H9 (cell line): ENCODE measurements around the gene AIG1. TPM values are rescaled to one million over a fixed set of nuclear protein-coding genes. Genes with fewer than 3 reads are reported as not detected.

Source experiments
- DNase-seq: peaks from one replicate; pipeline ENCODE4 v3.0.0-alpha.2; 2017
- H2AFZ ChIP-seq: one replicate; pipeline ENCODE4 v1.6.1; 2013; ENCODE audit warnings: mild to moderate bottlenecking, low read length, control low read depth, moderate library complexity
- H2AK5ac ChIP-seq: 2 replicates; pipeline ENCODE4 v1.6.1; 2013; ENCODE audit warnings: low read length, control low read depth, mixed read lengths; ENCODE audit not compliant: insufficient read length
- H2BK120ac ChIP-seq: one replicate; pipeline ENCODE4 v1.6.1; 2013; ENCODE audit warnings: low read depth, mild to moderate bottlenecking, low read length, control low read depth, inconsistent platforms; ENCODE audit not compliant: poor library complexity, severe bottlenecking
- H2BK12ac ChIP-seq: 2 replicates; pipeline ENCODE4 v1.6.1; 2013; ENCODE audit warnings: low read length, control low read depth, mixed read lengths, low read depth; ENCODE audit not compliant: insufficient read length
- H2BK15ac ChIP-seq: 2 replicates; pipeline ENCODE4 v1.6.1; 2013; ENCODE audit warnings: low read depth, low read length, control low read depth
- H2BK20ac ChIP-seq: one replicate; pipeline ENCODE4 v1.6.1; 2013; ENCODE audit warnings: low read depth, mild to moderate bottlenecking, low read length, control low read depth, inconsistent platforms; ENCODE audit not compliant: poor library complexity, severe bottlenecking
- H2BK5ac ChIP-seq: 2 replicates; pipeline ENCODE4 v1.6.1; 2013; ENCODE audit warnings: low read length, control low read depth, mixed read lengths; ENCODE audit not compliant: insufficient read length
- H3K14ac ChIP-seq: 2 replicates; pipeline ENCODE4 v1.6.1; 2013; ENCODE audit warnings: low read length, control low read depth; ENCODE audit not compliant: insufficient read depth
- H3K18ac ChIP-seq: 2 replicates; pipeline ENCODE4 v1.6.1; 2013; ENCODE audit warnings: low read depth, mild to moderate bottlenecking, mixed read lengths, low read length, control low read depth; ENCODE audit not compliant: insufficient read length
- H3K23ac ChIP-seq: 2 replicates; pipeline ENCODE4 v1.6.1; 2013; ENCODE audit warnings: low read length, control low read depth, mixed read lengths, low read depth; ENCODE audit not compliant: insufficient read length
- H3K23me2 ChIP-seq: 2 replicates; pipeline ENCODE4 v1.6.1; 2013; ENCODE audit warnings: low read depth, mild to moderate bottlenecking, mixed read lengths, low read length, control low read depth; ENCODE audit not compliant: insufficient read length, poor library complexity, severe bottlenecking
- H3K27ac ChIP-seq: 2 replicates; pipeline ENCODE4 v1.5.1; 2013; ENCODE audit warnings: low read length, control low read depth, mixed read lengths, low read depth; ENCODE audit not compliant: insufficient read length
- H3K27me3 ChIP-seq: 2 replicates; pipeline ENCODE4 v1.6.1; 2013; ENCODE audit warnings: low read length, control low read depth, inconsistent platforms; ENCODE audit not compliant: insufficient read depth
- H3K4ac ChIP-seq: 2 replicates; pipeline ENCODE4 v1.6.1; 2013; ENCODE audit warnings: low read depth, mild to moderate bottlenecking, control low read depth, inconsistent platforms, low read length, moderate library complexity
- H3K4me1 ChIP-seq: 2 replicates; pipeline ENCODE4 v1.6.1; 2013; ENCODE audit warnings: low read length, control low read depth, inconsistent platforms; ENCODE audit not compliant: insufficient read depth
- H3K4me2 ChIP-seq: 2 replicates; pipeline ENCODE4 v1.6.1; 2013; ENCODE audit warnings: low read length, control low read depth, mixed read lengths; ENCODE audit not compliant: insufficient read length, insufficient read depth
- H3K56ac ChIP-seq: 2 replicates; pipeline ENCODE4 v1.6.1; 2013; ENCODE audit warnings: low read depth, mild to moderate bottlenecking, mixed read lengths, low read length, control low read depth; ENCODE audit not compliant: insufficient read length
- H3K79me1 ChIP-seq: 2 replicates; pipeline ENCODE4 v1.6.1; 2013; ENCODE audit warnings: low read depth, mild to moderate bottlenecking, moderate library complexity, low read length, control low read depth, inconsistent platforms; ENCODE audit not compliant: insufficient read depth, poor library complexity, severe bottlenecking
- H3K79me2 ChIP-seq: 2 replicates; pipeline ENCODE4 v1.6.1; 2013; ENCODE audit warnings: low read length, control low read depth, inconsistent platforms; ENCODE audit not compliant: insufficient read depth
- H3K9ac ChIP-seq: 2 replicates; pipeline ENCODE4 v1.6.1; 2013; ENCODE audit warnings: low read length, control low read depth, mixed read lengths; ENCODE audit not compliant: insufficient read length; ENCODE audit errors: extremely low read depth
- H3K9me3 ChIP-seq: one replicate; pipeline ENCODE4 v1.6.1; 2013; ENCODE audit warnings: low read depth, low read length, inconsistent platforms; ENCODE audit not compliant: control insufficient read depth
- H3T11ph ChIP-seq: one replicate; pipeline ENCODE4 v1.6.1; 2013; ENCODE audit warnings: mild to moderate bottlenecking, low read length, control low read depth, inconsistent platforms
- H4K20me1 ChIP-seq: one replicate; pipeline ENCODE4 v1.6.1; 2013; ENCODE audit not compliant: control insufficient read depth, insufficient read length, insufficient read depth
- H4K5ac ChIP-seq: 2 replicates; pipeline ENCODE4 v1.6.1; 2013; ENCODE audit warnings: low read depth, mild to moderate bottlenecking, mixed read lengths, low read length, control low read depth; ENCODE audit not compliant: insufficient read length
- H4K8ac ChIP-seq: replicated peaks from 2 replicates; pipeline ENCODE4 v1.6.1; 2013; ENCODE audit warnings: low read length, control low read depth, mixed read lengths, low read depth; ENCODE audit not compliant: insufficient read length
- H4K91ac ChIP-seq: 2 replicates; pipeline ENCODE4 v1.6.1; 2013; ENCODE audit warnings: low read depth, mild to moderate bottlenecking, moderate library complexity, mixed read lengths, low read length, control low read depth; ENCODE audit not compliant: insufficient read length
- H3K27ac Mint-ChIP-seq, 3 experiments: 2 replicates in 2 of 3; 3 replicates in 1 of 3; pipeline ENCODE4 v1.8.0; 2020 to 2021; ENCODE audit warnings: mixed read lengths in 3 of 3, mild to moderate bottlenecking in 1 of 3, moderate library complexity in 1 of 3
- H3K27me3 Mint-ChIP-seq: 2 replicates; pipeline ENCODE4 v1.8.0; 2021; ENCODE audit warnings: low read depth, mild to moderate bottlenecking, moderate library complexity, mixed read lengths
- H3K36me3 Mint-ChIP-seq, 3 experiments: 2 replicates in 2 of 3; 3 replicates in 1 of 3; pipeline ENCODE4 v1.8.0; 2020 to 2021; ENCODE audit warnings: low read depth in 3 of 3, mixed read lengths in 3 of 3; ENCODE audit not compliant: insufficient read depth in 1 of 3
- H3K4me1 Mint-ChIP-seq, 2 experiments: 2 replicates each; pipeline ENCODE4 v1.8.0; 2020; ENCODE audit warnings: mixed read lengths in 2 of 2
- H3K4me3 Mint-ChIP-seq, 2 experiments: 2 replicates in 1 of 2; 3 replicates in 1 of 2; pipeline ENCODE4 v1.8.0; 2020 to 2021; ENCODE audit warnings: mild to moderate bottlenecking in 2 of 2, mixed read lengths in 2 of 2, moderate library complexity in 1 of 2
- H3K9me3 Mint-ChIP-seq, 2 experiments: 2 replicates in 1 of 2; 3 replicates in 1 of 2; pipeline ENCODE4 v1.8.0; 2020; ENCODE audit warnings: mild to moderate bottlenecking in 2 of 2, mixed read lengths in 2 of 2, moderate library complexity in 1 of 2
- CTCF ChIP-seq: fragments of 200-600 bp; sonication (generic); conservative IDR thresholded peaks from 3 replicates; pipeline ENCODE4 v1.8.0; 2021; ENCODE audit warnings: antibody characterized with exemption, mild to moderate bottlenecking
- WGBS: extraction: QIAGEN DNeasy Blood & Tissue Kit; methylation state at CpG from one replicate; pipeline ENCODE4 v1.1.7; 2013; ENCODE audit warnings: missing lambda C conversion rate, low lambda C conversion rate, mixed read lengths; ENCODE audit not compliant: insufficient read length; ENCODE audit errors: extremely low coverage; 5-methylcytosine and 5-hydroxymethylcytosine counted together
- total RNA-seq: library from RNA; stranded (reverse); gene quantifications from 2 replicates; pipeline ENCODE4 v1.2.1, GENCODE V29; 2021

Gene AIG1
- total RNA-seq, 1 experiment from 2014 or later = 44.6 TPM

GRCh38 chr6:143151381-143151780, 90.7 kb downstream of the AIG1 start:
- WGBS = no CpG with 5 or more reads among the region's 3 CpGs

More at GRCh38 chr6:143151381-143151780, 90.7 kb downstream of the AIG1 start:
- Histone ChIP-seq H2BK5ac (no peak overlapping the region), H2BK20ac (no peak overlapping the region), H3T11ph (no peak overlapping the region), H4K8ac (no peak overlapping the region), H3K23ac (no peak overlapping the region), H4K5ac (no peak overlapping the region), H3K4me1 (no peaks in the 10 kb centered on the region), H3K56ac (no peak overlapping the region), H3K9ac (no peak overlapping the region), H3K14ac (no peak overlapping the region), H2BK15ac (no peak overlapping the region), H3K27me3 (no peaks in the 10 kb centered on the region), H3K27ac (no peak overlapping the region), H3K79me2 (no peaks in the 10 kb centered on the region), H2AK5ac (no peak overlapping the region), H2BK120ac (no peak overlapping the region), H4K20me1 (no peaks in the 10 kb centered on the region), H3K18ac (no peak overlapping the region), H3K4ac (no peak overlapping the region), H3K9me3 (no peaks in the 10 kb centered on the region), H3K4me2 (no peak overlapping the region), H3K79me1 (no peaks in the 10 kb centered on the region), H2BK12ac (no peak overlapping the region), H3K23me2 (no peaks in the 10 kb centered on the region), H4K91ac (no peak overlapping the region), H2AFZ (no peak overlapping the region)
- Mint-ChIP-seq H3K27me3 (no peaks in the 10 kb centered on the region), H3K4me1 (peaks cover 2 to 3% of the 10 kb centered on the region in 2 experiments; a peak in 2 of 4 replicates), H3K9me3 (no peaks in the 10 kb centered on the region), H3K36me3 (peaks cover 3 to 10% (median 6%) of the 10 kb centered on the region in 3 experiments; a peak in 4 of 7 replicates), H3K27ac (no peak overlapping the region), H3K4me3 (no peak overlapping the region)
- no peak for DNase-seq
- no peak for TF ChIP-seq CTCF
